ENCODE measurements around the gene ADGRF4.

Gene ADGRF4

GRCh38 chr6:47769982-47770381 is 71.6 kb downstream of the ADGRF4 start:
- Histone ChIP-seq H3K27me3 (ENCODE audit: control insufficient read depth, low read length) (no peaks in the 10 kb centered on the region), H4K20me1 (ENCODE audit: control insufficient read depth, insufficient read depth, low read depth, low read length) (no peaks in the 10 kb centered on the region), H3K4me3 (ENCODE audit: low read length) (no peak overlapping the region), H3F3A (ENCODE audit: control insufficient read depth, insufficient read depth) (no peaks in the 10 kb centered on the region), H3K9me3 (ENCODE audit: control insufficient read depth, insufficient read depth, low read length) (no peaks in the 10 kb centered on the region), H3K27ac (ENCODE audit: low read depth, low read length) (no peak overlapping the region), H3K4me2 (ENCODE audit: low read length) (no peak overlapping the region), H3K9me2 (replicated peaks; ENCODE audit: control insufficient read depth, low read length) (no peaks in the 10 kb centered on the region), H3K36me3 (ENCODE audit: control insufficient read depth, low read length) (no peaks in the 10 kb centered on the region), H3K4me1 (ENCODE audit: control insufficient read depth, low read length) (no peaks in the 10 kb centered on the region), H3K79me2 (ENCODE audit: control insufficient read depth, low read length) (no peaks in the 10 kb centered on the region)
- TF ChIP-seq CTCF (IDR thresholded peaks at IDR 0.05; ENCODE audit: low read depth, low read length, poor library complexity, severe bottlenecking), result no peak
- no peak for TF ChIP-seq EZH2phosphoT487 (IDR thresholded peaks at IDR 0.05; ENCODE audit: borderline replicate concordance, low read length)
